Stimulated activated CD4-positive, alpha-beta T cell treated with anti-CD3 and anti-CD28 coated beads, TNF-alpha, amount 100 ng/mL, for 4 hours (primary cell): ENCODE results near the gene SPEM3.
"Not testable (repeated sequence)": the region's sequence is repeated elsewhere in the genome, so short reads cannot be mapped to it uniquely, and the experiment has no call there.

ENCODE experiments used
- DNase-seq, 3 experiments: peaks; one replicate each; pipeline ENCODE4 v3.0.0-alpha.2; 2020; ENCODE audit warnings: low read depth in 3 of 3

Gene SPEM3

DNA sequence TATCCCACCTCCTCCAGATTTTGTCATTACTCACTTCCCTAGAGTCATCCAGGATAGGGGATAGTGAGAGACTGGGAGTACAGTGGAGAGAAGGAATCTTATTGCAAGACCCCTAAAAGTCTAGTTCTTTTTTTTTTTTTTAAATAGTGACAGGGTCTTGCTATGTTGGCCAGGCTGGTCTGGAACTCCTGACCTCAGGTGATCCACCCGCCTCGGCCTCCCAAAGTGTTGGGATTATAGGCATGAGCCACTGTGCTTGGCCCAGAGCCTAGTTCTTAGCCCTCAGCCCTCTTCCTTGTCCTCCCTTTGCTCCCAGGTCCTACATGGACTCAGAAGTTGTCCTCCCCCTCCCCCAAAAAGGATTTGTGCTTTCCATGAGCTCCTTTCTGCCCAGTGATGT is 13.5 kb downstream of the SPEM3 start:
- no peak for DNase-seq

DNA sequence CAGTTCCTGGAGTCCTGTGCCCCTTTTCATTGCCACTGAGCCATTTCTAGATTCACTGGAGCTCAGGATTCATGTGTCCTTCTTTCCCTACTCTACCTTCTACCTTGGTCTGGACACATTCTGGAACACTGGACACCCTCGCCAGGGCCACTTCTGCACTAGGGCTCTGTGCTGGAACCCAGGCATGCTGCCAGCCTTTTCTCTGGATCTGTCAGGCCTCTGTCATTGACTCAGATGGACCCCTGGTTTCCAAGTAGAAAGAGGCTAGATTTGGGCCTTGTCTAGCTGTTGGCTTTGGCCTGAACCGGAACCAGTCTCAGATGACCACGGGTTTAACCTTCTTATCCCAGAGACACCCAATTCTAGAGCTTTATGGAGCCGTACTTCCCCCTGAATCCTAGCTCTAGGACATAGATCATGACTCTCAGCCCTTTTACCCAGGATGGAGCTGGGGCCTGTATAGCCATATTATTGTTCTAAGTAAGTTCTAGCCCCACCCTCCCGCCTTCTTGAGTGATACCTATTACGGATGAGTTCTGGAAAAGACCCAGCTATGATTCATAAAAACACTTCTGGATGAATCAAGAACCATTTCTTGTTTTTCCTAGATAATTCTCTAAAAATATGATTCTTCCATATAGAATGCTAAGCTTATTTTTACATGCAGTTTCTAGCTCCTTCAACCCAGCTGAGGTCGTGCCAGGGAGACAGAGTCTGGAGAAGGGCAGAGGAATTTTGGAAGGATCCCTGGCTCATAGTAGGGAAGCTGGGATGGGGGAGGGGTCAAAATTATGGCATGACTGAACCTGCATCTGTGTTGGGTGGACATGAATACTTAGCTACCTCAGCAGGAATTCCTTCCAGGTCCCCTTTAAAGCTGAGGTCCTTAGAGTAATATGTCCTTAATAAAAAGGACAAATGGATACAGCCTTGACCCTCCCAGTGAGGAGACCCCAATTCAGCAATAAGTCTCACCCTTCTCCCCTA is 15.1 kb downstream of the SPEM3 start:
- no peak for DNase-seq

- DNase-seq: no peak
These were observed 16.3 kb downstream of the SPEM3 start, which contains the start of gene CHRNB1 for GRCh38 chr17:7444682-7445618. Gene CHRNB1 (plus strand): TSS chr17:7445061. CDS start chr17:7445128, 67 bp downstream.

DNA sequence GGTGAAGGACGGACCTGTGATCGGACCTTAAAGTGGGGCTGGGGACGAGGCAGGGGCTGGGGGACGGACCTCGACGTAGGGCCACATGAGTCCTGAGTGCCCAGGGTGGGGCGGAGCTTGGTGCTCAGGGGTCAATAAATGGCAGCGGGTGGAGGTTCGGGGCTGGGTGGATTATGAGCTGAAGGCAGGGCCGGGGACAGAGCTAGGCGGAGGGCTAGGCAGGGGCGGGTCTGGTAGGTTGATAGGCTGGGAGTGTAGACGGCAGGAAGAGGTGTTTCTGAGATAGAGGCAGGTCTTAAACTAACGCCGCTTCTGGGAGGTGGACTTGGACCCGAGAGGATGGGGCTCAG is 16.9 kb downstream of the SPEM3 start:
- DNase-seq: no peak

- DNase-seq: no peak
These were observed 19.8 kb downstream of the SPEM3 start for GRCh38 chr17:7448461-7448860.

DNA sequence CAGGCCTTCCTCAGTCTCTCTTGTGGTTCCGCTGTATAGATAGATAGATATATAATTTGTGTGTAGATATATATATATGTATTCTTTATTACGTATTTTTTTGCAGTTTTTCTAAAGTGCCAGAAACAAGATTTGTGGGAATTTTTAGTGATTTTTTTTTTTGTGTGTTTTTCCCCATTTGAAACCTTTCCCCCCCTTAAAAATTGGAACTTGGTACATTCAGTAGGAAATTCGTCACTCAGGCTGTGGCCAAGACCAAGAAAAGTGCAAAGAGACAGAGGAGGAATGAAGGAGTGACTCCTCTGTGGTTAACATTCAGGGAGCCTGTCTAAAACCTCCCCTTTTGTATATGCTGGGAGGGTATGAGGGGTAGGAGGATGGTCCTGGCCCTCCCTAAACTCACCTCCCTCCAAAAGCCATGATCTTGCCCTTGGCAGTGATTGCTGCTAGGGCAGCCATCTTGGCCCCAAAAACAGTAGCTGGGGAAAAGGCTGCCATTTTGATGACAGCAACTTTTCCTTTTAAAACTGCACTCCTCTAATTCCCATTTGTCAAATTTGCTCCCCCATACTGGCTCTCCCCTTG is 31.4 kb downstream of the SPEM3 start:
- no peak for DNase-seq

DNA sequence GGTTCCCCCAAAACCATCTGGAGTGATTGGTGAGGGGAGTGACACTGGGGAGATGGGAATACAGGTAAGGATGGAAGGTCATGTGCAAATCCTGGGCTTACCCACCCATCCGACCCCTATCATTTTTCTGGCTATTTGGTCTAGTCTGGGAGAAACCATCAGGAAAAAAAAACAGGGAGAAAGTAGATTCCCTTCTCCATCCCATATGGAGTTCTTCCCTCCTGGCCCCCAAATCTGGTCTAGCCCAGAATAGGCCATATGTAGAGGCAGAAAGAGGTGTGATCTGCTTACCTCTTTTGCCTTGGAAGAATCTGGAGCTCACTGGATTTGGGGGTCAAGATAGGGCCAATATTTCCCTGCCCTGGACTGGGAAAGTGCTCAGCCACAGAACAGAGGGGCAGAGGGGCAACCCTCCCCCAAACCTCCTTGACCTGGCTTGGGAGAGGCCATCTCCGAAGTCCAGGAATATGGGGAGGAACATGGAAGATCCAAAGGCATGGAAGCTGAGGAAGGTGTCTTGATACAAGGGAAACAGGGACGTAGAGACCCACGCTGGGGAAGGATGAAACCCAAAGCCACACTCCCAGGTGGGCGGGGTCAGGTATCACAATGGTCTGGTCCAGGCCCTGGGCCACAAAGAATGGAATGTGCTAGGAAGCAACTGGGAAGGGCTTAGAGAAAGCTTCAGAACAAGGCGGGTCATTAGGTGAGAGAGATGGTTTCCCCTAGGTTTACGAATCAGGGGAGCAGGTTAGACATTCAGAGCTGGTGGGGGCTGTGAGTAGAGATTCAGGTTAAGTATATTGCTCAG is 32.4 kb downstream of the SPEM3 start:
- no peak for DNase-seq

DNA sequence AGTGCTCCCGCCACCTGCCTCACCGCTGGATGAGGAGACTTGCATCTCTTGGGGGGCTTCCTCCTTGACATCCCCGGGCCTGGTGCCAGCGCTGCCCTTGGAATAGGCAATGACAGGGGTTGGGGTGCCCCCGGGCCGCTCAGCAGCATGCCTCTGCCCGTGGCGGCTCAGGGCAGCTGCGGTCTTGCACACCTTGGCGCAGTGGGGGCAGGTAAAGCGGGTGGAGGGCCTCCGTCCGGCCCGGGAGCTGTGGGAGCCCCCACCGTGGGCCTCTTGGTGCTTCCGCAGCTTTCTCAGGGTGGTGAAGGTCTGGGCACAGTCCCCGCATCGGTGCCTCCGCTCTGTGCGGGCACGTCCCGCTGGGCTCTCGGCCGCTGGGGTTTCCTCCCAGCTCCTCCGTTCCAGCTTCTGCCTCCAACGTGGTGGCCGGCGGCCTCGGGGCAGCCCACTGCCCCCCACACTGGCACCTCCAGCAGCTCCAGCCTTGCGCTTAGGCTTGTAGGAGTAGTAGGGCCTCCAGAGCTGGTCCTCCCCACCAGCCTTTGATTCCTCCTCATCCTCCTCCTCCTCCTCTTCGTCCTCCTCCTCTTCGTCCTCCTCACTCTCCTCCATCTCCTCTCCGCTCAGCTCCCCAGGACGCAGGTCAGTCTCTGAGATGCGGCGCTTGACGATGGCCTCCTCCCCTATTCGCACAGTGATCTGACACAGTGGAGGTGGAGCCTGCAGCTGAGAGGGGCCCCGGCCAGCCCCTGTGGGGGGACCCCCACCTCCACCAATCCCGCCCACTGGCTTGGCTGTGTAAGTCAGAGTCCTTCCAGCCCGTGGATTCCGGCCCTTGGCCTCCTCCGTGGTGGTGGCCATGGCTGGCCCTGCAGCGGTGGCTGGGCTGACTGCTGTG is 34.1 kb downstream of the SPEM3 start:
- no peak for DNase-seq

GRCh38 chr17:7463372-7463846 is 34.8 kb downstream of the SPEM3 start:
- no peak for DNase-seq

GRCh38 chr17:7464081-7464480 is 35.4 kb downstream of the SPEM3 start:
- no peak for DNase-seq

DNA sequence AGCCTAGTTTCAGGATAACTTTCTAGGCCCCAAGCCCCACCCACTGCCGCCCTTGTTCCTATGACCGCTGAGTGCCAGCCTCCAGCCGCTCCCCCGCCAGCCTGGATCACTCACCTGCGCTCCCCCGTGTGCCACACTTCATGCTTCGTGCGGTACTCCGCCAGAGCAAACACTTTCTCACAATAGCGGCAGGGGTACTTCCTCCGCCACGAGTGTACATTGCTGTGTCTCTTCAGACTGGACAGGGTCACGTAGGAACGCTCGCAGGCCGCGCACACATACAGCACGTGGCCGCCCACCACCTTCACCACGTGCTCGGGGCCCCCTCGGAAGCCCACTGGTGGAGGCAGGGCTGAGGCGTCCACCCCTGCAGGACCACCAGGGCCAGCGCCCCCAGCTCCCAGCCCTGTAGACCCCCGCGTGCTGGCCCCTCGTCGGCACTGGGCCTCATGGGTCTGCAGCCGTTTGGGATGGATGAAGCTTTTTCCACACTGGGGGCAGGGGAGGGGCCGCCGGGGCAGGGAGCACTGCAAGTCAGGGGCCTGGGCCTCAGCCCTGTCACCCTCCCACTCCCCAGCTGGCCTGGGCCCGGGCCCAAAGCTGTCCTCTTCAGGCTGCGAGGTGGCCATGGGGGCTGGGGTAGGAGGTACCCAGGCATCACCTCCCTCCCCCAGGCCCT is 37.1 kb downstream of the SPEM3 start:
- DNase-seq: no peak

DNA sequence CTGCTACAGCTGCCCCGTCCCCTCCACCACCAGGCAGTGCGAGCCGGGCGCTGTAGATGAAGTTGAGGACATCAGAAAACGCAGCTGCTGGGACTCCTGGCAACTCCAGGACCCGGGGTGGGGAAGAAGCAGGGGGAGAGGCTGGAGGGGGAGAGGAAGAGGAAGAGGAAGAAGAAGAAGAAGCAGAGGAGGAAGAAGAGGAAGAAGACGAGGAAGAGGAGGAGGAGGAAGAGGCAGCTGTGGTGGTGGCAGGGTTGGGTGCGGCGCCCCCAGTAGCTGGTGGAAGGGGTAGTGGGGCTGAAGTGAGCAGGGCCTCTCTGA is 37.6 kb downstream of the SPEM3 start:
- no peak for DNase-seq

- no peak for DNase-seq
These were observed 38.1 kb downstream of the SPEM3 start for GRCh38 chr17:7466639-7467341.

GRCh38 chr17:7467498-7467897 is 38.8 kb downstream of the SPEM3 start:
- no peak for DNase-seq

DNA sequence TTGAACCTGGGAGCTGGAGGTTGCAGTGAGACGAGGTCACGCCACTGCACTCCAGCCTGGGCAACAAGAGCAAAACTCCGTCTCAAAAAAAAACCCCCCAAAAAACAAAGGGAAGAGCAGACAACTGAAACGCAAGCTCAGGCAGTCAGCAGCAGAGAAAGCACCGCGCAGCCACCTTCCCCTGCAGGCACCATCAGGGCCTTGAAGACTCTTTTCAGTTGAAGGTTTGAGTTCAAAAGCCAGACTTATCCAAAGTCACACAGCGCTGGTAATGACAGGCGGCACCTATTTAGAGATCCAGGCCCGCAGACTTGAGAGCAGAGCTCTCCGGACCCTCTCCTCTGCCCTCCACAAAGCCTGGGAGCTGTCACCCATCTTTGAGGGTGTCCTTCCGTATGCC is 39.6 kb downstream of the SPEM3 start:
- DNase-seq: no peak

DNA sequence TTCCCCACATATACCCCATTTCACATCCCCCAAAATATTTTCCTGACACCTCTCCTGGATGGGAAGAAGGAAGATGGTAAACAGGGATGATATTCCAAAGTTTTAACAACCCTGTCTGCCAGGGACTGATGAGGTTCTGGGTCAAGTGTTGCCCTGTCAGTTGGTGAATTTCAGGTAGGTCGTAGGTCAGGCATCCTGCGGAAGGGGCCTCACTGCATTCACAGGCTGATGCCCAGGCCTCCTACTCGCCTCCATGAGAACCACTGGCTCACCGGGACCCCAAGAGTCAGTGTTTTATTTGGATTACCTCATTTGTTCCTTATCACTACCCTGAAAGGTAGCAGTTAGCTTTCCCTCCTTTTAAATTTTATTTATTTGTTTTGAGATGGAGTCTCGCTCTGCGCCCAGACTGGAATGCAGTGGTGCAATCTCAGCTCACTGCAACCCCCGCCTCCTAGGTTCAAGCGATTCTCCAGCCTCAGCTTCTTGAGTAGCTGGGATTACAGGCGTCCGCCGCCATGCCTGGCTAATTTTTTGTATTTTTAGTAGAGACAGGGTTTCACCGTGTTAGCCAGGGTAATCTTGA is 40.2 kb downstream of the SPEM3 start:
- DNase-seq: no peak

GRCh38 chr17:7469843-7470242 is 41.2 kb downstream of the SPEM3 start:
- DNase-seq: not testable (repeated sequence)

GRCh38 chr17:7470457-7470973 is 41.9 kb downstream of the SPEM3 start:
- DNase-seq: not testable (repeated sequence)
